Keratinocyte (primary cell): Measurements from ENCODE around the gene TERT.

Experiments used
- CTCF ChIP-seq, 3 experiments: IDR thresholded peaks in 1 of 3; conservative IDR thresholded peaks in 1 of 3; optimal IDR thresholded peaks in 1 of 3; 2 replicates in 2 of 3; 3 replicates in 1 of 3; pipeline versions ENCODE3 to v1.5.1; 2011; ENCODE audit warnings: low read length in 3 of 3, mild to moderate bottlenecking in 3 of 3, moderate library complexity in 2 of 3, control low read depth in 1 of 3, inconsistent platforms in 1 of 3; ENCODE audit not compliant: insufficient read depth in 2 of 3; ENCODE audit errors: extremely low read depth in 1 of 3
- EZH2 ChIP-seq: IDR thresholded peaks from one replicate; pipeline ENCODE4 v1.6.1; 2012; ENCODE audit warnings: inconsistent platforms, mild to moderate bottlenecking, low read length, moderate library complexity

- no peak for TF ChIP-seq CTCF (optimal IDR thresholded peaks at IDR 0.05 in 1 of 3, IDR thresholded peaks at IDR 0.05 in 1 of 3, conservative IDR thresholded peaks at IDR 0.05 in 1 of 3; ENCODE audit: extremely low read depth in 1 of 3, insufficient read depth in 2 of 3, low read length in 3 of 3)
- no peak for TF ChIP-seq EZH2
These were observed 41.3 kb upstream of the TERT start for GRCh38 chr5:1336106-1336561.
